Erythroblast (primary cell): Measurements from ENCODE around the gene TRPM4.
"Not testable (repeated sequence)": the region's sequence is repeated elsewhere in the genome, so short reads cannot be mapped to it uniquely, and the experiment has no call there.

Experiments
- DNase-seq, 2 experiments: peaks; one replicate each; lab custom pipeline; 2025; lab: John Stamatoyannopoulos, UW
- GATA1 ChIP-seq: IDR thresholded peaks from 2 replicates; pipeline ENCODE4 v1.6.1; 2011; ENCODE audit warnings: low read depth, mild to moderate bottlenecking, control low read depth, low read length, moderate library complexity
- POLR2A ChIP-seq: IDR thresholded peaks from 2 replicates; pipeline ENCODE4 v1.6.1; 2011; ENCODE audit warnings: mild to moderate bottlenecking, low read length

Gene TRPM4

GRCh38 chr19:49201042-49201441, 43.5 kb downstream of the TRPM4 start:
- DNase-seq = no peak
- TF ChIP-seq GATA1 (no peak), POLR2A (no peak)

- TF ChIP-seq GATA1 (no peak), POLR2A (no peak)
- DNase-seq = no peak
Observed at GRCh38 chr19:49205114-49205513, 47.5 kb downstream of the TRPM4 start.

- DNase-seq = not testable (repeated sequence)
Observed at GRCh38 chr19:49209502-49209901, 51.9 kb downstream of the TRPM4 start.

GRCh38 chr19:49210108-49210900, 52.7 kb downstream of the TRPM4 start:
- peak; percentile 75 to 77 for DNase-seq

GRCh38 chr19:49210901-49211451, 53.4 kb downstream of the TRPM4 start:
- DNase-seq = no peak
- TF ChIP-seq POLR2A (no peak), GATA1 (no peak)

More at GRCh38 chr19:49210108-49210900, 52.7 kb downstream of the TRPM4 start:
- no peak for TF ChIP-seq POLR2A

- DNase-seq = peak in 1 of 2 experiments; percentile 29
- TF ChIP-seq POLR2A = no peak
- TF ChIP-seq GATA1 = no peak
Observed at GRCh38 chr19:49212016-49212701, 54.6 kb downstream of the TRPM4 start.

- TF ChIP-seq GATA1 (no peak), POLR2A (no peak)
- peak in 1 of 2 experiments; percentile 20 for DNase-seq
Observed at GRCh38 chr19:49213791-49214190, 56.2 kb downstream of the TRPM4 start.

GRCh38 chr19:49214701-49215100, 57.1 kb downstream of the TRPM4 start:
- TF ChIP-seq GATA1 = no peak
- TF ChIP-seq POLR2A = no peak
- DNase-seq = no peak

GRCh38 chr19:49216071-49216470, 58.5 kb downstream of the TRPM4 start:
- TF ChIP-seq POLR2A = no peak
- TF ChIP-seq GATA1 = no peak
- DNase-seq = no peak

- TF ChIP-seq GATA1 = no peak
- no peak for TF ChIP-seq POLR2A
- no peak for DNase-seq
Observed at GRCh38 chr19:49217382-49217781, 59.8 kb downstream of the TRPM4 start.

GRCh38 chr19:49222011-49222410, 64.4 kb downstream of the TRPM4 start:
- TF ChIP-seq GATA1 = no peak
- no peak for TF ChIP-seq POLR2A
- DNase-seq = no peak

GRCh38 chr19:49222528-49222927, 64.9 kb downstream of the TRPM4 start:
- no peak for TF ChIP-seq POLR2A
- TF ChIP-seq GATA1 = no peak
- no peak for DNase-seq

- TF ChIP-seq POLR2A (no peak), GATA1 (no peak)
- DNase-seq = no peak
Observed at GRCh38 chr19:49223472-49223871, 65.9 kb downstream of the TRPM4 start.

- DNase-seq = not testable (repeated sequence)
Observed at GRCh38 chr19:49224441-49224840, 66.8 kb downstream of the TRPM4 start.
